ENCODE data around the gene CABP7. TPM values are rescaled to one million over a fixed set of nuclear protein-coding genes. Genes with fewer than 3 reads are reported as not detected.

CABP7 gene
- total and polyA plus RNA-seq, 4 donors: 0.08 TPM; not detected in 3

GRCh38 chr22:29701155-29701999, 18.4 kb upstream of the CABP7 start:
- no peaks in the 10 kb centered on the region for H3K27me3 ChIP-seq (ENCODE audit: control insufficient read depth in 4 of 4, insufficient read depth in 4 of 4, low read length in 3 of 4)
- DNase-seq (ENCODE audit: low spot score): no peak
- no peaks in the 10 kb centered on the region for H3K4me1 ChIP-seq (ENCODE audit: control insufficient read depth in 4 of 4, insufficient read depth in 4 of 4, low read length in 3 of 4)
- no peaks in the 10 kb centered on the region for H3K36me3 ChIP-seq (ENCODE audit: control insufficient read depth in 4 of 4, insufficient read depth in 3 of 4, low read depth in 1 of 4, low read length in 3 of 4)
- no peak overlapping the region for H3K27ac ChIP-seq (ENCODE audit: low read depth in 1 of 2, low read length in 2 of 2)
- 24% methylated on average over 14 of the region's 14 CpGs for WGBS
- TF ChIP-seq RAD21 (IDR thresholded peaks at IDR 0.05): peak; percentile 35 to 42
- no peak for TF ChIP-seq NR2F2 (IDR thresholded peaks at IDR 0.05)
- TF ChIP-seq, protein P1, sequence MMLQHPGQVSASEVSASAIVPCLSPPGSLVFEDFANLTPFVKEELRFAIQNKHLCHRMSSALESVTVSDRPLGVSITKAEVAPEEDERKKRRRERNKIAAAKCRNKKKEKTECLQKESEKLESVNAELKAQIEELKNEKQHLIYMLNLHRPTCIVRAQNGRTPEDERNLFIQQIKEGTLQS (IDR thresholded peaks at IDR 0.05): no peak
- no peak for TF ChIP-seq SP1 (IDR thresholded peaks at IDR 0.05)
- no peak for TF ChIP-seq JUND (IDR thresholded peaks at IDR 0.05)
- no peak for TF ChIP-seq FOXA2 (IDR thresholded peaks at IDR 0.05)
- TF ChIP-seq, protein P2, sequence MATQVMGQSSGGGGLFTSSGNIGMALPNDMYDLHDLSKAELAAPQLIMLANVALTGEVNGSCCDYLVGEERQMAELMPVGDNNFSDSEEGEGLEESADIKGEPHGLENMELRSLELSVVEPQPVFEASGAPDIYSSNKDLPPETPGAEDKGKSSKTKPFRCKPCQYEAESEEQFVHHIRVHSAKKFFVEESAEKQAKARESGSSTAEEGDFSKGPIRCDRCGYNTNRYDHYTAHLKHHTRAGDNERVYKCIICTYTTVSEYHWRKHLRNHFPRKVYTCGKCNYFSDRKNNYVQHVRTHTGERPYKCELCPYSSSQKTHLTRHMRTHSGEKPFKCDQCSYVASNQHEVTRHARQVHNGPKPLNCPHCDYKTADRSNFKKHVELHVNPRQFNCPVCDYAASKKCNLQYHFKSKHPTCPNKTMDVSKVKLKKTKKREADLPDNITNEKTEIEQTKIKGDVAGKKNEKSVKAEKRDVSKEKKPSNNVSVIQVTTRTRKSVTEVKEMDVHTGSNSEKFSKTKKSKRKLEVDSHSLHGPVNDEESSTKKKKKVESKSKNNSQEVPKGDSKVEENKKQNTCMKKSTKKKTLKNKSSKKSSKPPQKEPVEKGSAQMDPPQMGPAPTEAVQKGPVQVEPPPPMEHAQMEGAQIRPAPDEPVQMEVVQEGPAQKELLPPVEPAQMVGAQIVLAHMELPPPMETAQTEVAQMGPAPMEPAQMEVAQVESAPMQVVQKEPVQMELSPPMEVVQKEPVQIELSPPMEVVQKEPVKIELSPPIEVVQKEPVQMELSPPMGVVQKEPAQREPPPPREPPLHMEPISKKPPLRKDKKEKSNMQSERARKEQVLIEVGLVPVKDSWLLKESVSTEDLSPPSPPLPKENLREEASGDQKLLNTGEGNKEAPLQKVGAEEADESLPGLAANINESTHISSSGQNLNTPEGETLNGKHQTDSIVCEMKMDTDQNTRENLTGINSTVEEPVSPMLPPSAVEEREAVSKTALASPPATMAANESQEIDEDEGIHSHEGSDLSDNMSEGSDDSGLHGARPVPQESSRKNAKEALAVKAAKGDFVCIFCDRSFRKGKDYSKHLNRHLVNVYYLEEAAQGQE (IDR thresholded peaks at IDR 0.05): no peak
- TF ChIP-seq HNF4A (conservative IDR thresholded peaks at IDR 0.05): no peak
- TF ChIP-seq ZBTB33 (IDR thresholded peaks at IDR 0.05): no peak
- TF ChIP-seq, protein P3, sequence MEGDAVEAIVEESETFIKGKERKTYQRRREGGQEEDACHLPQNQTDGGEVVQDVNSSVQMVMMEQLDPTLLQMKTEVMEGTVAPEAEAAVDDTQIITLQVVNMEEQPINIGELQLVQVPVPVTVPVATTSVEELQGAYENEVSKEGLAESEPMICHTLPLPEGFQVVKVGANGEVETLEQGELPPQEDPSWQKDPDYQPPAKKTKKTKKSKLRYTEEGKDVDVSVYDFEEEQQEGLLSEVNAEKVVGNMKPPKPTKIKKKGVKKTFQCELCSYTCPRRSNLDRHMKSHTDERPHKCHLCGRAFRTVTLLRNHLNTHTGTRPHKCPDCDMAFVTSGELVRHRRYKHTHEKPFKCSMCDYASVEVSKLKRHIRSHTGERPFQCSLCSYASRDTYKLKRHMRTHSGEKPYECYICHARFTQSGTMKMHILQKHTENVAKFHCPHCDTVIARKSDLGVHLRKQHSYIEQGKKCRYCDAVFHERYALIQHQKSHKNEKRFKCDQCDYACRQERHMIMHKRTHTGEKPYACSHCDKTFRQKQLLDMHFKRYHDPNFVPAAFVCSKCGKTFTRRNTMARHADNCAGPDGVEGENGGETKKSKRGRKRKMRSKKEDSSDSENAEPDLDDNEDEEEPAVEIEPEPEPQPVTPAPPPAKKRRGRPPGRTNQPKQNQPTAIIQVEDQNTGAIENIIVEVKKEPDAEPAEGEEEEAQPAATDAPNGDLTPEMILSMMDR (IDR thresholded peaks at IDR 0.05; ENCODE audit: low read depth, low read length, missing input control): peak; percentile 6
- no peak overlapping the region for H3K4me3 ChIP-seq (ENCODE audit: low read depth in 1 of 3, low read length in 3 of 3)
- H3K9me3 ChIP-seq (ENCODE audit: control insufficient read depth in 4 of 4, low read length in 3 of 4): no peaks in the 10 kb centered on the region
- H3K9ac ChIP-seq (ENCODE audit: low read depth in 1 of 2, low read length in 2 of 2): no peak overlapping the region

DNA sequence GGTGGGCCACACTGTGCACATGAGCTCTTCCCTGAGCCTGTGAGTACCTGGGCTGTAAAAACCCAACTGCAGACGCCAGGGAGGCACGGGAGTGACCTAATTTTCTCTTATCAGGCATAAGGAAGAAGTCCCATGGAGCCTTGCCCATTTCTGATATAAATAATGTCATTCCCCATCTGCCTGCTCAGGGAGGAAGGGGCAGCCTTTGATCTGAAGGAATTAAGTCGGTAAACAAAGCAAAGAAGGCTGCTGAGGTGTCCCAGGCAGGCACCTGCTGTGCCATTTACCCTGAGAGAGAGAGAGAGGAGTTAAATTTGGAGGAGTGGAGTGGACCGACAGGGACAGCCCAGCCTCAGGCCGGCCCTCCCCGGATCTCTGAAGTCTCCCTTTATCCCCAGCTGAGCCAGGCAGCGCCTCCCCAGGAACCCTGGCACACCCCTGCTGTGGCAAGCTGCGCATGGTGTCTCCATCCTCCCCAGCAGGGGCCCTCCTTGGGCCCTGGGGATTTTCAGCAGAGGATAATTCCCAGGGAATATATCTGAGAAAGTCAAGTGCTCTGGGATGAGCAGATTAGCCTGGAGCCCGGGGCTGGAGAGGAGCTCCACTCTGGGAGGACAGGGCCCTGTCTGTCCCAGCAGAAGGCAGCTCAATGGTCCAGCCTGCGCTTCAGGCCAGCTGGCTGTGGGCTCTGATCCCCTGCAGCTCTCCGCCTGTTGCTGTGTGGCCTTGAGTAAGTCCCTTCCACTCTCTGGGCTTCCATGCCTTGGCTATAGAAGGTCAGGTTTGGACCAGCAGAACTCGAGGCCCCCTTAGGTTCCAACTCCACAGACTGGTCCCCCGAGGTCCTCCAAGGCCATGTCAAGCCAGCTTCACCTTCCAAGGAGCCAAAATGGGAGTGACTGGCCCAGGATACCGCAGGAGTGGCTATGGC, 17.5 kb upstream of the CABP7 start:
- 38% methylated on average over 14 of the region's 14 CpGs for WGBS
- Histone ChIP-seq H3K9me3 (ENCODE audit: control insufficient read depth in 4 of 4, low read length in 3 of 4) (no peaks in the 10 kb centered on the region), H3K27me3 (ENCODE audit: control insufficient read depth in 4 of 4, insufficient read depth in 4 of 4, low read length in 3 of 4) (no peaks in the 10 kb centered on the region), H3K27ac (ENCODE audit: low read depth in 1 of 2, low read length in 2 of 2) (no peak overlapping the region), H3K36me3 (ENCODE audit: control insufficient read depth in 4 of 4, insufficient read depth in 3 of 4, low read depth in 1 of 4, low read length in 3 of 4) (no peaks in the 10 kb centered on the region), H3K9ac (ENCODE audit: low read depth in 1 of 2, low read length in 2 of 2) (no peak overlapping the region), H3K4me3 (ENCODE audit: low read depth in 1 of 3, low read length in 3 of 3) (no peak overlapping the region), H3K4me1 (ENCODE audit: control insufficient read depth in 4 of 4, insufficient read depth in 4 of 4, low read length in 3 of 4) (no peaks in the 10 kb centered on the region)
- DNase-seq (ENCODE audit: low spot score): no peak
- TF ChIP-seq YY1 (IDR thresholded peaks at IDR 0.05) (no peak), HNF4G (IDR thresholded peaks at IDR 0.05) (no peak), FOXA1 (IDR thresholded peaks at IDR 0.05) (no peak)
- TF ChIP-seq, protein P1 (IDR thresholded peaks at IDR 0.05): no peak
- TF ChIP-seq, protein P3 (IDR thresholded peaks at IDR 0.05; ENCODE audit: low read depth, low read length, missing input control): no peak
- TF ChIP-seq, protein P4, sequence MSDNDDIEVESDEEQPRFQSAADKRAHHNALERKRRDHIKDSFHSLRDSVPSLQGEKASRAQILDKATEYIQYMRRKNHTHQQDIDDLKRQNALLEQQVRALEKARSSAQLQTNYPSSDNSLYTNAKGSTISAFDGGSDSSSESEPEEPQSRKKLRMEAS (IDR thresholded peaks at IDR 0.05): no peak
- TF ChIP-seq, protein P2 (IDR thresholded peaks at IDR 0.05): no peak
